GM12878 (cell line): ENCODE results near the gene FLRT1. TPM values are rescaled to one million over a fixed set of nuclear protein-coding genes. Genes with fewer than 3 reads are reported as not detected.

Experiments
- ATAC-seq: fragments of 200-7000 bp; cut with Tn5 transposase; 3 replicates; pipeline ENCODE4 v1.9.1; 2020; ENCODE audit warnings: mild to moderate bottlenecking, moderate library complexity
- BruUV-seq: library from RNA; stranded (reverse); fragments of 400-500 nt; replicated peaks from 2 replicates; lab custom pipeline; 2021; lab: Mats Ljungman, UMichigan
- CTCF ChIA-PET: fragments of 300-600 bp; sonication (Branson Sonifier 250); formaldehyde crosslinking; extraction: SDS; loops from one replicate; lab custom pipeline; 2021; ENCODE audit warnings: inconsistent platforms; lab: Yijun Ruan, JAX
- POLR2A ChIA-PET: fragments of 350-600 bp; formaldehyde crosslinking; extraction: SDS; loops from one replicate; lab custom pipeline; 2021; ENCODE audit warnings: inconsistent platforms; lab: Charles Lee
- RAD21 ChIA-PET: fragments of 300-600 bp; sonication (Branson Sonifier 250); formaldehyde crosslinking; loops from one replicate; lab custom pipeline; 2023; ENCODE audit warnings: antibody characterized with exemption; ENCODE audit not compliant: unreplicated experiment; lab: Charles Lee
- SMC1A ChIA-PET: fragments of 300-600 bp; sonication (Branson Sonifier 250); formaldehyde crosslinking; loops from one replicate; lab custom pipeline; 2023; ENCODE audit not compliant: unreplicated experiment, uncharacterized antibody; lab: Charles Lee
- DNase-seq: peaks from one replicate; pipeline ENCODE4 v3.0.0-alpha.2; 2011; ENCODE audit warnings: low read depth, low spot score
- FAIRE-seq: peaks from 3 replicates; lab custom pipeline; 2011; peaks lifted over from hg19 to GRCh38; lab: Jason Lieb, UNC
- H2AFZ ChIP-seq: 2 replicates; pipeline ENCODE4 v1.6.0; 2011; ENCODE audit warnings: low read depth, low read length, control low read depth; ENCODE audit not compliant: control insufficient read depth
- H3K27ac ChIP-seq: 2 replicates; pipeline ENCODE4 v1.5.1; 2011; ENCODE audit warnings: control low read depth; ENCODE audit not compliant: control insufficient read depth, insufficient read depth
- H3K27me3 ChIP-seq, 2 experiments: replicated peaks in 1 of 2; 2 replicates each; pipeline versions ENCODE4 v1.6.0 to v1.6.1; 2011; ENCODE audit warnings: low read length in 1 of 2; ENCODE audit not compliant: control insufficient read depth in 2 of 2, insufficient read depth in 2 of 2
- H3K36me3 ChIP-seq, 2 experiments: 2 replicates each; pipeline ENCODE4 v1.5.1; 2011; ENCODE audit warnings: low read length in 1 of 2; ENCODE audit not compliant: control insufficient read depth in 2 of 2, insufficient read depth in 2 of 2
- H3K4me1 ChIP-seq: 2 replicates; pipeline ENCODE4 v1.6.1; 2011; ENCODE audit warnings: mild to moderate bottlenecking, low read length, moderate library complexity, mixed read lengths; ENCODE audit not compliant: control insufficient read depth, insufficient read depth
- H3K4me2 ChIP-seq: 2 replicates; pipeline ENCODE4 v1.6.0; 2011; ENCODE audit warnings: control low read depth; ENCODE audit not compliant: control insufficient read depth, insufficient read depth
- H3K4me3 ChIP-seq: fragments of 200-600 bp; sonication (generic); 2 replicates; pipeline ENCODE4 v1.5.1; 2016
- H3K79me2 ChIP-seq: 2 replicates; pipeline ENCODE4 v1.6.0; 2011; ENCODE audit warnings: low read length; ENCODE audit not compliant: control insufficient read depth, insufficient read depth
- H3K9ac ChIP-seq: 2 replicates; pipeline ENCODE4 v1.8.0; 2011; ENCODE audit warnings: low read length, control low read depth, mixed read lengths; ENCODE audit not compliant: control insufficient read depth, insufficient read depth
- H3K9me3 ChIP-seq: replicated peaks from 3 replicates; pipeline ENCODE4 v1.5.1; 2011; ENCODE audit warnings: mild to moderate bottlenecking, low read length; ENCODE audit not compliant: control insufficient read depth, insufficient read depth
- H4K20me1 ChIP-seq: 2 replicates; pipeline ENCODE4 v1.6.0; 2011; ENCODE audit not compliant: control insufficient read depth, insufficient read depth
- CBX5 ChIP-seq: sonication (generic); IDR thresholded peaks from 2 replicates; pipeline ENCODE4 v1.6.1; 2016; ENCODE audit warnings: low read depth, moderate library complexity, mild to moderate bottlenecking, inconsistent platforms
- CREB1 ChIP-seq: IDR thresholded peaks from 2 replicates; pipeline ENCODE4 v1.6.1; 2012; ENCODE audit warnings: low read depth, mild to moderate bottlenecking, inconsistent platforms
- ETV6 ChIP-seq, 2 experiments: fragments of 450-650 bp in 1 of 2; IDR thresholded peaks in 1 of 2; conservative IDR thresholded peaks in 1 of 2; 2 replicates each; pipeline ENCODE4 v1.6.1; 2014; ENCODE audit warnings: antibody characterized with exemption in 1 of 2, borderline replicate concordance in 1 of 2, low read depth in 1 of 2, mild to moderate bottlenecking in 1 of 2, moderate library complexity in 1 of 2
- NR2F1 ChIP-seq: fragments of 450-650 bp; conservative IDR thresholded peaks from 2 replicates; pipeline ENCODE4 v1.6.1; 2017; ENCODE audit warnings: mild to moderate bottlenecking
- RUNX3 ChIP-seq: IDR thresholded peaks from 2 replicates; pipeline ENCODE4 v1.6.1; 2012; ENCODE audit warnings: low read length, inconsistent platforms
- WGBS: methylation state at CpG from one replicate; pipeline ENCODE4 v1.1.6; 2016; ENCODE audit warnings: low lambda C conversion rate; ENCODE audit not compliant: insufficient replicate concordance, insufficient coverage; ENCODE audit errors: missing lambda C conversion rate; 5-methylcytosine and 5-hydroxymethylcytosine counted together
- in situ Hi-C: fragments of 300-500 bp; cut with MboI; formaldehyde crosslinking; loops from 9 replicates; pipeline ENCODE4 v1.14.3; 2018; ENCODE audit warnings: mixed read lengths
- intact Hi-C: fragments of 100-400 bp; cut with micrococcal nuclease; formaldehyde crosslinking; loops from one replicate; pipeline ENCODE4 v1.14.2; 2022; ENCODE audit not compliant: unreplicated experiment
- polyA plus RNA-seq, 11 experiments: library from polyadenylated mRNA; depleted of rRNA in 4 of 11; unstranded in 6 of 11; stranded (reverse) in 5 of 11; fragments of >200 nt; fragmentation: Nextera tagmentation in 4 of 11; fragmentation: Illumina TruSeq in 1 of 11; extraction: Ambion mirVana in 4 of 11; extraction: Trizol in 1 of 11; gene quantifications; 1 replicate in 1 of 11; 2 replicates in 10 of 11; pipeline versions ENCODE4 v1.2.1 to v1.2.3, GENCODE V29; 2011 to 2016; ENCODE audit warnings: inconsistent platforms in 2 of 11, missing spikeins in 2 of 11, low read depth in 1 of 11
- total RNA-seq, 4 experiments: library from RNA; depleted of rRNA in 3 of 4; stranded (reverse); fragments of >200 nt in 3 of 4; fragmentation: Illumina TruSeq in 1 of 4; extraction: Trizol in 1 of 4; gene quantifications; 2 replicates each; pipeline versions ENCODE4 v1.2.1 to v1.2.3, GENCODE V29; 2013 to 2021
- TF ChIP-seq, protein P1 (sequence below): IDR thresholded peaks from 2 replicates; pipeline ENCODE4 v1.6.1; 2011; ENCODE audit warnings: mild to moderate bottlenecking, low read depth, low read length, moderate library complexity; ENCODE audit not compliant: insufficient replicate concordance
- TF ChIP-seq, protein P2 (sequence below): IDR thresholded peaks from 2 replicates; pipeline ENCODE4 v1.6.1; 2012; ENCODE audit warnings: low read depth, low read length, improper control_type of control experiment

FLRT1 gene
- total and polyA plus RNA-seq, 10 of the 15 experiments (the other 5 are each of a cell fraction or from before 2014, with no cell fraction given), result 0.10 to 0.12 TPM; not detected in 8

DNA sequence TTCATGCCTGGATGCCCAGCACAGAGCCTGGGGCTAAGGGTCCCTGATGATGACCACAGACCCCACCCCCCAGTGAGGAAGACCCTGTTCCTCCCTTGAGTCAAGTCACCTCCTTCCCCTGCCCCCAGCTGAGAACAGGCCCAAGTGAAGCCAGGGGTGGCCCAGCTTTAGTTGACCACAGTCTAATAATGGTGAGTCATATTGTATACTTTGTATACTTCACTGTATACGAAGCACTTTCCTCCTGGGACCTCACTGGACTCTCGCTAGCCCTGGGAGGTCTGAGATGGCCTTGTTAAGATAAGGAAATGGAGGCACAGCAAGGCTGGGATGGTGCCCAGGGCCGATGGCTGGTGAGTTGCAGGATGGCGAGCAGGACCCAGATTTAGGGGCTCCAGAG lies 3.7 kb upstream of the FLRT1 start:
- DNase-seq (no peak), ATAC-seq (peak; percentile 29; the same call in 1 of the 3 replicates), FAIRE-seq (no peak)
- POLR2A ChIA-PET, result no interaction called here
- H4K20me1 ChIP-seq, result no peaks in the 10 kb centered on the region
- peaks cover 0 to 7% of the 10 kb centered on the region in 2 experiments; a peak in 3 of 4 replicates for H3K27me3 ChIP-seq
- 12% methylated on average over 4 of the region's 4 CpGs for WGBS
- no peak overlapping the region for H2AFZ ChIP-seq
- intact Hi-C loops (no loop called here), in situ Hi-C loops (no loop called here)
- SMC1A ChIA-PET, result no interaction called here
- no peaks in the 10 kb centered on the region for H3K36me3 ChIP-seq
- H3K9ac ChIP-seq, result no peak overlapping the region
- no peak overlapping the region for H3K4me2 ChIP-seq
- no peaks in the 10 kb centered on the region for H3K9me3 ChIP-seq
- no peak overlapping the region for H3K4me3 ChIP-seq
- H3K79me2 ChIP-seq, result no peaks in the 10 kb centered on the region
- no peak overlapping the region for H3K27ac ChIP-seq
- no peak for TF ChIP-seq RUNX3
- TF ChIP-seq, protein P1, sequence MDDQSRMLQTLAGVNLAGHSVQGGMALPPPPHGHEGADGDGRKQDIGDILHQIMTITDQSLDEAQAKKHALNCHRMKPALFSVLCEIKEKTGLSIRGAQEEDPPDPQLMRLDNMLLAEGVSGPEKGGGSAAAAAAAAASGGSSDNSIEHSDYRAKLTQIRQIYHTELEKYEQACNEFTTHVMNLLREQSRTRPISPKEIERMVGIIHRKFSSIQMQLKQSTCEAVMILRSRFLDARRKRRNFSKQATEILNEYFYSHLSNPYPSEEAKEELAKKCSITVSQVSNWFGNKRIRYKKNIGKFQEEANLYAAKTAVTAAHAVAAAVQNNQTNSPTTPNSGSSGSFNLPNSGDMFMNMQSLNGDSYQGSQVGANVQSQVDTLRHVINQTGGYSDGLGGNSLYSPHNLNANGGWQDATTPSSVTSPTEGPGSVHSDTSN, result no peak
- TF ChIP-seq CREB1, result no peak
- no peak for TF ChIP-seq ETV6 (conservative IDR thresholded peaks at IDR 0.05 in 1 of 2, IDR thresholded peaks at IDR 0.05 in 1 of 2; ENCODE audit: borderline replicate concordance in 1 of 2, low read depth in 1 of 2)
- TF ChIP-seq NR2F1, result no peak
- TF ChIP-seq CBX5, result no peak
- TF ChIP-seq, protein P2, sequence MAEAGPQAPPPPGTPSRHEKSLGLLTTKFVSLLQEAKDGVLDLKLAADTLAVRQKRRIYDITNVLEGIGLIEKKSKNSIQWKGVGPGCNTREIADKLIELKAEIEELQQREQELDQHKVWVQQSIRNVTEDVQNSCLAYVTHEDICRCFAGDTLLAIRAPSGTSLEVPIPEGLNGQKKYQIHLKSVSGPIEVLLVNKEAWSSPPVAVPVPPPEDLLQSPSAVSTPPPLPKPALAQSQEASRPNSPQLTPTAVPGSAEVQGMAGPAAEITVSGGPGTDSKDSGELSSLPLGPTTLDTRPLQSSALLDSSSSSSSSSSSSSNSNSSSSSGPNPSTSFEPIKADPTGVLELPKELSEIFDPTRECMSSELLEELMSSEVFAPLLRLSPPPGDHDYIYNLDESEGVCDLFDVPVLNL, result no peak
- CTCF ChIA-PET, result no interaction called here
- H3K4me1 ChIP-seq, result no peaks in the 10 kb centered on the region
- no TSS peak for BruUV-seq
- RAD21 ChIA-PET, result no interaction called here
